Stimulated activated CD8-positive, alpha-beta memory T cell treated with anti-CD3 and anti-CD28 coated beads, Interleukin-15, amount 100 ng/mL, for 48 hours (primary cell): ENCODE measurements around the gene AHNAK2.

ENCODE experiments used
- DNase-seq, 2 donors: peaks; one replicate each; pipeline ENCODE4 v3.0.0-alpha.2; 2020; ENCODE audit warnings: low read depth in 2 of 2

The AHNAK2 gene

GRCh38 chr14:104986487-104987164 is 8.5 kb upstream of the AHNAK2 start:
- no peak for DNase-seq

GRCh38 chr14:104985675-104986486 is 7.7 kb upstream of the AHNAK2 start, which contains the start of gene CLBA1:
CLBA1 (plus strand) TSS chr14:104985788; CDS start chr14:104986432, 644 bp downstream.
- DNase-seq: peak; percentile 86

- DNase-seq: no peak
These were observed 6.1 kb upstream of the AHNAK2 start for GRCh38 chr14:104984056-104984894.

- no peak for DNase-seq
These were observed 5.1 kb upstream of the AHNAK2 start for GRCh38 chr14:104983231-104983721.

- DNase-seq: no peak
These were observed 4.5 kb upstream of the AHNAK2 start for GRCh38 chr14:104982548-104983230.

GRCh38 chr14:104981699-104982541 is 3.7 kb upstream of the AHNAK2 start:
- no peak for DNase-seq

GRCh38 chr14:104980611-104981531 is 2.7 kb upstream of the AHNAK2 start:
- no peak for DNase-seq

GRCh38 chr14:104979758-104980610 is 1.8 kb upstream of the AHNAK2 start:
- DNase-seq: no peak

GRCh38 chr14:104978746-104979691 is 845 bp upstream of the AHNAK2 start:
- DNase-seq: no peak

GRCh38 chr14:104977008-104977680 is 1.0 kb downstream of the AHNAK2 start:
- DNase-seq: no peak

- DNase-seq: peak; percentile 75
These were observed 1.8 kb downstream of the AHNAK2 start for GRCh38 chr14:104976198-104977007.

- no peak for DNase-seq
These were observed 2.5 kb downstream of the AHNAK2 start for GRCh38 chr14:104975481-104976197.

GRCh38 chr14:104974665-104975390 is 3.3 kb downstream of the AHNAK2 start:
- no peak for DNase-seq

GRCh38 chr14:104974146-104974541 is 4.0 kb downstream of the AHNAK2 start:
- no peak for DNase-seq
